HK-2 (cell line): ENCODE measurements around the gene CXorf66.
"Not testable (repeated sequence)": the region's sequence is repeated elsewhere in the genome, so short reads cannot be mapped to it uniquely, and the experiment has no call there.

ENCODE experiments used
- DNase-seq: peaks from one replicate; pipeline ENCODE4 v3.0.0-alpha.2; 2018; ENCODE audit not compliant: unreplicated experiment

The CXorf66 gene, protein sequence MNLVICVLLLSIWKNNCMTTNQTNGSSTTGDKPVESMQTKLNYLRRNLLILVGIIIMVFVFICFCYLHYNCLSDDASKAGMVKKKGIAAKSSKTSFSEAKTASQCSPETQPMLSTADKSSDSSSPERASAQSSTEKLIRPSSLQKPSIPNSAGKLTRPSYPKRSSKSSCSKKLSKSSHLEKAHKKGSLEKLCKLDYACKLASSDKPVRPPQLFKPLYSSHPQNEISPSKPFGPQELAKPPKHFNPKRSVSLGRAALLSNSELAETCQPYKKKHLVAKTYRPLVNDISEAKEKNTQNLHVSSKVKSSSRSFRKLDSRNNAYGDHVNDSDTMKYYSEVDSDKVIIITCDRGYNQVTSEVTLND

GRCh38 chrX:139965421-139965820, at the start of gene CXorf66:
CXorf66 (minus strand) TSS chrX:139965521; CDS start chrX:139965496, 25 bp downstream.
- DNase-seq = no peak

GRCh38 chrX:139982856-139983255, 17.5 kb upstream of the CXorf66 start:
- no peak for DNase-seq

DNA sequence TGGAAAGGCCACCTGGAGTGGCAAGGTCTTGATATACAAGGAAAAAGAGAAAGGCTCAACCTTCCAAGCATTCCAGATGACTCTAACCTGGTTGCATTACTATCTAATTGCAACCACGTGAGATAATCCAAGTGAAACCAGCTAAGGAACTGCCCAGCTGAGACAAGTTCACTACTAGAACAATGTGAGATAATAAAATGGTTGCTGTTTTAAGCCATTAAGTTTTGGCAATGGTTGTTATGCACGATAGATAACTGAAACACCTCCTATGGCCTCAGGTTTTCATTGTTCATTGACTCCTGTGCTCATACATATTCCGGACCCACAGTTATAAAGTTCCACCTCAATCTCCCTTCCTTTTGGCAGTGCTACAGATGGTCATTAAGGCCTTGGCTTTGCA, 9.2 kb upstream of the CXorf66 start:
- DNase-seq = no peak

- no peak for DNase-seq
Observed at GRCh38 chrX:139972629-139973624, 7.6 kb upstream of the CXorf66 start.

DNA sequence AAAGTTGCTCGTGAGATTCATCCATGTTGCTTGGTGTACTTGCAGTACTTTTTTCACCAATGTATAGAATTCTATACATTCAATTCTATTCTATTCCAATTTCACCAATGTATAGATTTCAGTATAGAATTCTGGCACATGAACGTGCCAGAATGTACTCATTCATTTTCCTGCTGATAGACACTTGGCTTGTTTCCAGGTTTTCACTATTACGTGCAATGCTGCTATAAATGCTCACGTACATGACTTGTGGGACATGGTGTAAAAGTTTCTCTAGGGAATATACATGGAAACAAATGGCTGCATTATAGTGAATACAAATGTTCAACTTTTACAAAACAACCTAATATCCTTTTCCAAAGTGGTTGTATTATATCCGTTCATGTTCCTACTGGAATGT, 6.8 kb upstream of the CXorf66 start:
- DNase-seq = no peak

- DNase-seq = no peak
Observed at GRCh38 chrX:139971394-139971749, 6.1 kb upstream of the CXorf66 start.

DNA sequence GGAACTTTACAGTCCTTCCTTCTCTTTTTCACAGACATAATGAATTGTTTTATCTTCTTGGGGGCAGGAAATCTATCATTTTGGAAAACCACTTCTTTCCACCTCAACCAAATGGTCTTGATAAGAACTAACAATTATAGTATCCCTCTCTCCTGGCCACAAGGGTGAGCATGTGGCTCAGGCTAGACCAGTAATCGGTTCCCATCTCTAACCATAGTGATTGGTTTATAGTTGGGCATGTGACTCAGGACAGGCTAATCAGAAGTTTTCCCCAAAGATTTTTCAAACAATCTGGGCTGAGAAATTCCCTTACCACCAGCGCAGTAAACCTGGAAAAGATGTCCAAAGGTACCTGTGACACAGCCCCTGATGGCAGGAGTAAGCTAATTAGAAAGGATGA, 4.0 kb upstream of the CXorf66 start:
- DNase-seq = no peak

GRCh38 chrX:139967750-139968149, 2.4 kb upstream of the CXorf66 start:
- DNase-seq = no peak

DNA sequence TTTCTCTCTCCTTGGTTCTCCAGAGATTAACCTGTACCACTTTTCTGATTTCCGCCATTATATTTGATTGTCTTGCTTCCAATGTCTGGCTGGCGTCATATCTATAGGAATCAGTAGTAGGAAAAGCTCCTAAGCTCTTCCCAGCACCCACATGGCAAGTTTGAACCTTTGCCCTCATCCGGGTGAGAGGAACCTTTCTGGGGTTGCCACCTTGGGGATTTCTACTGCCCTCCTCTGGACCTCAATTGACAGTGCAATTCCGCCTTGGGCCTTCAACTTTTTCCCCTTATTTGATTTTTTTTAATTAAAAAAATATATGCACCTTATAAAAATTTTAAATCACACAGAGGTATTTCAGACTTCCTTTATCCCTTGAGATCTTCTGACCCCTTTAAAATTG, 2.0 kb upstream of the CXorf66 start:
- DNase-seq = no peak

- DNase-seq = not testable (repeated sequence)
Observed at GRCh38 chrX:139966159-139966558, 838 bp upstream of the CXorf66 start.

DNA sequence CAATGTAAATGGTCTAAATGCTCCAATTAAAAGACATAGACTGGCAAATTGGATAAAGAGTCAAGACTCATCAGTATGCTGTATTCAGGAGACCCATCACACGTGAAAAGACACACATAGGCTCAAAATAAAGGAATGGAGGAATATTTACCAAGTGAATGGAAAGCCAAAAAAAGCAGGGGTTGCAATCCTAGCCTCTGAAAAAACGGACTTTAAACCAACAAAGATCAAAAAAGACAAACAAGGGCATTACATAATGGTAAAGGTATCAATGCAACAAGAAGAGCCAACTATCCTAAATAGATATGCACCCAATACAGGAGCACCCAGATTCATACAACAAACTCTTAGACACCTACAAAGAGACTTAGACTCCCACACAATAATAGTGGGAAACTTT, 4.2 kb downstream of the CXorf66 start:
- not testable (repeated sequence) for DNase-seq

DNA sequence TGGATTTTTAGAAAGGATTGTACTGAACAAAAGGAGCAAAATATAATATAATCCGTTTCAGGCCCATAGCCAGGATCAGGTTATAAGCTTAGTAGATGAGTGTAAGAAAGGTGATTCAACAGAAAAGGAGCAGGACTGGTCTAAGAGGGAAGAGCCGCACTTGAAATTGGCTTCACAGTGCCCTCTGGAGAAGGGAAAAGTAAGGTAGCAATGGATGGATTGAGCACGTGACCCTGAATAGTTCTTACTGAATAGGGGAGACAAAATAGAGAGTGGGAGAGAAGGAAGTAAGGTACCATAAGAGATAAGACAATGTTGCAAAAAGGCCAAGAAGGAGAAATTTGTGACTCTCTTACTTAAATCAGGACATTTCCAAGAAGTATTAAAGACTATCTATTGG, 15.6 kb downstream of the CXorf66 start:
- no peak for DNase-seq

DNA sequence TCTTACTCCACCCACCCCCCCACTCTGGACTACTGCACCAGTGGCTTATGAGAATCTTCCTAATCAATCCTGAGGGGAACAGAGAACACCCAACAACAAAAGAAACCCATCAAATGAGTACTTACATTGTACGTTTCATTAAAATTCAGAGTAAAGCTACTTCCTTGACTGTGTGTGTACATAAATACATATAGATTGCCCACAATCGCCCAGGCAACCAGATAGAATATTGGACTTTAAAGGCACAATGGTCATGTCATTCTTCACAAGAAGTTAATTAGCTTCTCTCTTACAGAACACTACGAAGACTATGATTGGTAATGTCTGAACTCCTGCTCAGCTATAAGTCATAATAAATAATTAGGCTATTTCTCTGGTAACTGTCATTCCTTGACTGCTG, 20.2 kb downstream of the CXorf66 start:
- no peak for DNase-seq

GRCh38 chrX:139936259-139936658, 29.1 kb downstream of the CXorf66 start:
- no peak for DNase-seq

DNA sequence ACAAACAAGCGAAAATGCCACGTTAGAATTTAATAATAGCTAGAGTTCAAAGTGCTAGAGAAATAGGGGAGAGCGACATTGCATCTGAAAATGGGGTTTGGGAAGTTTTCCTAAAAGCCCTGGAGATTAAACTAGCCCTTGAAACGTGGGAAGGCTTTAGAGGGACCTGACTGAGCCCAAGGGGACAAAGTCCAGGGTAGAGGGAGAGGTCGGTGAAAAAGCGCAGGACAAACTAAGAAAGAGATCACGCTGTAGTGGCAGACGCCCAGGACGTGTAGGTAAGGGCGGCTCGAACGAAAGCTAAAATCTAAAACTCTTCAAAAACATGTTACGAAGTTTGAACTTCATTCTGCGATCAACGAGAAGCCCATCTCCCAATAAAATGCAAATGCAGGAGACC, 31.4 kb downstream of the CXorf66 start:
- DNase-seq = no peak

DNA sequence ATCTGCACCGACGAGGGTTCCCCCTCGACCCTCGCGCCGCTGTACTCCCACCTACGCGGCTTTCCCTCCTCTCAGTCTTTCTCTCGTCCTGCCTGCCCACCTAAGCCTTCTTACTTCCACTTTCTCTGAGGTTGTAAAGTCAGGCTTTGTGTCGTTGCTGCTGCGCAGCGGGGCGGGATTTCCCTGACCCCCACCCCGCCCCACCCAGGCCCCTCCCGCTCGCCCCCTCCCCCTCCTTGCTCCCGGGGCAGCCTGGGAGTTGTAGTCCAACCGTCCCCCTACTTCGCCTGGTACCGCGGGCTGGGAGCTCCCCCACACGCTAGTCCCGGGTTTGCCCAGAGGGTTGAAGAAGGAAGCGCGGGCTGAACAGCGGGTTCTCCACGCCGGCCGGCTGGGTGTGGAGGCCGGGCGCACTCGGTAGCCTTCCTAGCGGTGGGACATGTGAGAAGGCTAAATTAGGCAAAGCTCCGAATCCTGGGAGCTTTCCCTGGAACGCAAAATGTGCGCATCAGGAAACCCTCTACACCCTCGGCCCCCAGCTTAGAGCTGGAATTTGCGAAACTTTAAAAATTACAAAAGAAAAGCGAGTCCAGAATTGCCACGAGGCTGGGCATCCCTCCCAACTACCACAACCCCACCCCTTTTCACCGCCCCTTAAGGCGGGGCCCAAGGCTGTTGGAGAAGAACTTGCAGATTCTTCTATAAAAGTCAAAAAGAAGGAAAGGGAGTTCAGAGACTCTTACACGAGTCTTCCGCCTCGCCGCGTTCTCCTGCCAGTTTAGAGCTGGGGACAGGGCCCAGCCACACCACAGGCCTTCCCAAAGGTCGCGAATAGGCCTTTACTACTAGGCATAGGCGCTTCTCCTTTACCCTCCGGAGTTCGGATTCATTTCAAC, 32.2 kb downstream of the CXorf66 start, which contains the start of gene ATP11C:
Gene ATP11C, minus strand, starts transcription at position 153 of the 896 bp plus-strand sequence. CDS start 1,011 bp downstream, outside the sequence.
- DNase-seq = peak; percentile 83

GRCh38 chrX:139932073-139932900, 33.0 kb downstream of the CXorf66 start:
- peak; percentile 66 for DNase-seq

- DNase-seq = no peak
Observed at GRCh38 chrX:139931646-139932072, 33.7 kb downstream of the CXorf66 start.

DNA sequence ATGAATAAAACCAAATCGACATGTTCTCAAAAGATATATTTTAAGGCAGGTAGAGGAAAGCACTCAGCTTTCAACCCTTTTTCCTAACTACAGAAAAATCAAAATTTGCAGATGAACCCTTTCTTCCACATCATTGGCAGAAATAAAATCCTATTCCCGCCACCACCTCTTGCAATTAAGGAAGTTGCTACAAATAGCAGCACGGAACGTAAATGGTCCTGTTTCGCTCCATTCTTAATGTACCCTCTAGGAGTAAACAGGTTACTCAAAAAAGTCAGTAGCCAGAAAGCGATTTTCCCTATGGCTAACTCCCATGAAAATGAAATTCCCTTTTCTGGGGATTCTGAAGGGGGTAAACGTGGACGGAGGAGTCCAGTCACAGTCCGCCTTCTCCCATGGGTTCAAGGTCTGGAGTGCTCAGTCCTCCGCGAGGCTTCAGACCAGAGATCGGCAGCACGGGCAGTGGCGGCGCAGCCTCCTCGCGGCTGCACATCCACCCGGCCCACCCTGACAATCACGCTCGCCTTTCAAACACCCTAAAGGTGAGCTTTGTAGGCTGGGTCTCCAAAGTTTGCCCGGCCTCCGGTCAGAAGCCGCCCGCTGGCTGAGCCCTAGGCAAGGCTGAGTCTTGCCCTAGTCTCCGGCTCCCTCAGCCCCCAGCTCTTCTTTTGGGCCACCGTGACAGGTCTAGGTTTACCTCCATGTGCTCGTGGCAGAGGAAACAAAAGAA, 34.2 kb downstream of the CXorf66 start:
- peak; percentile 39 for DNase-seq

DNA sequence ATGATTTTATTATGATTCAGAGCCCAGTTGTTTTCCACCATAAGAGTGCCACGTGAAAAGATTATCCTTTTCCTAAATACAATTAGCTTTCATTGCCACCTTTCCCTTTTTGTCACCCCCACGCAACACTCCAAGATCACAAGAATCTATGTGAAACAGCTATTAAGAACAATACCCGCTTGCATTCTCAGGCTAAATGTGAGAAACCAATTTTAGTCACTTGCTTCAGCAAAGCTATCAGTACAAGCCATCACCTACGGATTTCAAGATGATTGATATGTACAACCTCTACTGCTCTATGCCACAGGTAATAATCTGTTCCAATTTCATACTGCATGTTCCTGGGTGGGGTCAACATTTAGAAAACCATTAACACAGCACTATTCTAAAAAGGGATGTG, 34.9 kb downstream of the CXorf66 start:
- DNase-seq = no peak
